Measurements from ENCODE around the gene AHDC1.

GRCh38 chr1:27569506-27570291, 34.2 kb downstream of the AHDC1 start:
- TF ChIP-seq EZH2 (IDR thresholded peaks at IDR 0.05; ENCODE audit: borderline replicate concordance) (no peak), CTCF (IDR thresholded peaks at IDR 0.05; ENCODE audit: poor library complexity) (no peak), EZH2phosphoT487 (IDR thresholded peaks at IDR 0.05; ENCODE audit: low read depth, severe bottlenecking, unreplicated experiment) (no peak)
